Testis (tissue), 3 donors: ENCODE data around the gene ALPI. TPM values are rescaled to one million over a fixed set of nuclear protein-coding genes. Genes with fewer than 3 reads are reported as not detected.

ENCODE experiments used
- DNase-seq: peaks from one replicate; pipeline ENCODE4 v3.0.0-alpha.2; 2019
- H3K27ac ChIP-seq, 2 donors: fragments of 200-600 bp; sonication (generic); one replicate each; pipeline ENCODE4 v1.5.1; 2019
- H3K27me3 ChIP-seq: fragments of 200-600 bp; sonication (generic); one replicate; pipeline ENCODE4 v1.5.1; 2019
- H3K36me3 ChIP-seq: fragments of 200-600 bp; sonication (generic); one replicate; pipeline ENCODE4 v1.5.1; 2017; ENCODE audit warnings: low read depth; ENCODE audit errors: missing control alignments
- H3K4me1 ChIP-seq: fragments of 200-600 bp; sonication (generic); one replicate; pipeline ENCODE4 v1.5.1; 2019
- H3K4me3 ChIP-seq, 2 donors: fragments of 200-600 bp; sonication (generic); one replicate each; pipeline ENCODE4 v1.5.1; 2017 to 2019
- H3K9me3 ChIP-seq: fragments of 200-600 bp; sonication (generic); one replicate; pipeline ENCODE4 v1.5.1; 2017
- POLR2A ChIP-seq: fragments of 450-650 bp; IDR thresholded peaks from one replicate; pipeline ENCODE4 v1.6.1; 2017; ENCODE audit warnings: antibody characterized with exemption, mild to moderate bottlenecking, moderate library complexity
- WGBS, 2 donors: methylation state at CpG; one replicate each; pipeline ENCODE4 v1.1.5; 2018; 5-methylcytosine and 5-hydroxymethylcytosine counted together
- intact Hi-C: fragments of 100-400 bp; cut with DNase I; formaldehyde crosslinking; loops from one replicate; pipeline ENCODE4 v1.15.1; 2023; ENCODE audit warnings: low total_unique reads
- polyA plus RNA-seq: library from polyadenylated mRNA; stranded (reverse); fragments of 350-450 nt; fragmentation: Illumina TruSeq; extraction: RNeasy Lipid Tissue Mini Kit (QIAGEN cat#74804); gene quantifications from one replicate; pipeline ENCODE4 v1.2.3, GENCODE V29; 2014; ENCODE audit warnings: low read depth, low replicate concordance; ENCODE audit not compliant: insufficient read depth
- total RNA-seq, 2 donors: library from RNA; depleted of rRNA; stranded (reverse); fragments of >200 nt; gene quantifications; one replicate each; pipeline ENCODE4 v1.2.3, GENCODE V29; 2016
- TF ChIP-seq, protein P1 (sequence below), 3 experiments: fragments of 450-650 bp in 2 of 3; fragments of 200-600 bp in 1 of 3; sonication (generic) in 1 of 3; IDR thresholded peaks; one replicate each; pipeline ENCODE4 v1.5.1; 2016 to 2019; ENCODE audit warnings: antibody characterized with exemption in 3 of 3, mild to moderate bottlenecking in 2 of 3, moderate library complexity in 1 of 3

ALPI gene
- total and polyA plus RNA-seq, 3 donors from 2014 or later: 0.16 to 0.43 TPM; not detected in 1

DNA sequence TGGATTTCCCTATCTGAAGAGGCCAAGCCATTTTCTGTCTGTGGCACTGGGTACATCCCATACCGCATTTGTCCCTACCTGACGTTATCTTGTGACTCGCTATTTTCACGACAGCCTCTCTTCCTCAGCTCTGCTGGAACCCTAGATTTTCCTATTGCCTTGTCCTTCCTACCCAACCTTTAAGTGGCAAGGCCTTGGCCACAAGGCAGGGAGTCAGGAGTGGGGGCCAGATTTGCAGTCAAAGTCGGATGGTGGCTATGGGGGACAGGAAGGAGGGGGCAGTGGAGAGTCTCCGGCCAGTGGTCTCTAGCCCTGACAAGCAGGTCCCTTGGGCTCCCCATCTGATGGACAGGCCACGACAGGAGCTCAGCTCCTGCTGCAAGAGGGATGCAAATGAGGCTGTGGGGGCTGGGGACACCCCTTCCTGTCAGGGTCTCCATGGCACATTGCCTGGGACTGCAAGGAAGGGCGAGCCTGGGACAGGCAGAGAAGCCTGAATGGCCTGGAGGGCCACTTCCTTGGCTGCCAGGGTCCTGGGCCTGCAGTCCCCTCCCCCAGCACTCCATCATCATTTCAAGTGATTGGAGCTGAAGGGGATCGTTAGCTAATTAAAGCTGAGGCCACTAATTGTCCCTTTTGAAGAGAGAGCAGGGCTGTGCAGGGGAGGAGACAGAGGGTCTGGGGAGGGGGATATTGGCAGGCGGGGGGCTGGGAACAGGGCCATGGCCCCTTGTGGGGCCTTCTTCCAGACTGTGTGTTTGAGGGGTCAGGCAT, 37.9 kb downstream of the ALPI start:
- no peak for TF ChIP-seq POLR2A
- TF ChIP-seq, protein P1, sequence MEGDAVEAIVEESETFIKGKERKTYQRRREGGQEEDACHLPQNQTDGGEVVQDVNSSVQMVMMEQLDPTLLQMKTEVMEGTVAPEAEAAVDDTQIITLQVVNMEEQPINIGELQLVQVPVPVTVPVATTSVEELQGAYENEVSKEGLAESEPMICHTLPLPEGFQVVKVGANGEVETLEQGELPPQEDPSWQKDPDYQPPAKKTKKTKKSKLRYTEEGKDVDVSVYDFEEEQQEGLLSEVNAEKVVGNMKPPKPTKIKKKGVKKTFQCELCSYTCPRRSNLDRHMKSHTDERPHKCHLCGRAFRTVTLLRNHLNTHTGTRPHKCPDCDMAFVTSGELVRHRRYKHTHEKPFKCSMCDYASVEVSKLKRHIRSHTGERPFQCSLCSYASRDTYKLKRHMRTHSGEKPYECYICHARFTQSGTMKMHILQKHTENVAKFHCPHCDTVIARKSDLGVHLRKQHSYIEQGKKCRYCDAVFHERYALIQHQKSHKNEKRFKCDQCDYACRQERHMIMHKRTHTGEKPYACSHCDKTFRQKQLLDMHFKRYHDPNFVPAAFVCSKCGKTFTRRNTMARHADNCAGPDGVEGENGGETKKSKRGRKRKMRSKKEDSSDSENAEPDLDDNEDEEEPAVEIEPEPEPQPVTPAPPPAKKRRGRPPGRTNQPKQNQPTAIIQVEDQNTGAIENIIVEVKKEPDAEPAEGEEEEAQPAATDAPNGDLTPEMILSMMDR (IDR thresholded peaks at IDR 0.05): no peak
- DNase-seq: no peak
- Histone ChIP-seq H3K4me3 (no peak overlapping the region), H3K27me3 (no peaks in the 10 kb centered on the region), H3K27ac (no peak overlapping the region), H3K36me3 (no peaks in the 10 kb centered on the region), H3K4me1 (no peaks in the 10 kb centered on the region), H3K9me3 (no peaks in the 10 kb centered on the region)
- intact Hi-C loops: no loop called here
- WGBS, 2 donors: 83 to 85% methylated on average over 8 to 10 of the region's 10 CpGs

DNA sequence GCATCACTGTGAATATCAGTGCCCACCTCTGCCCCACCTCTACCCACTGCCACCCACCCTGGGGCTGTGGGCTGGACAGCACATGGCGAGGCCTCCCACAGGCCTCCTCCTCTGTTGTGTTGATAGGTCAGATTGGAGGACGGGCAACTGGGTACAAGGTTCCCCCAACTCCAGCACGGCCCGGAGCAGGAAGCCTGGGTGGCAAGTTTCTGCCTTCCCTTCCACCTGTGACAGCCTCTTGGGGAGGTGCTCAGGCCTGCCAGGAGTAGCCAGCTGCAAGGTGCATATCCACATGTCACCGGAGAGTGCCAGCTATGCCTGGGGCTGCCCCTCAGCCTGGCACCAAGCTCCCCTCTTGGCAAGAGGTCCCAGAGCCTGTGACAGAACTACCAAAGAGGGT, 38.6 kb downstream of the ALPI start:
- no peak overlapping the region for H3K4me3 ChIP-seq
- 92 to 100% methylated on average over 1 to 5 of the region's 5 CpGs for WGBS, 2 donors
- H3K36me3 ChIP-seq: no peaks in the 10 kb centered on the region
- no peak overlapping the region for H3K27ac ChIP-seq
- H3K9me3 ChIP-seq: no peaks in the 10 kb centered on the region
- no peak for DNase-seq
- TF ChIP-seq, protein P1 (IDR thresholded peaks at IDR 0.05): no peak
- no peak for TF ChIP-seq POLR2A
- intact Hi-C loops: no loop called here
- no peaks in the 10 kb centered on the region for H3K27me3 ChIP-seq
- no peaks in the 10 kb centered on the region for H3K4me1 ChIP-seq

DNA sequence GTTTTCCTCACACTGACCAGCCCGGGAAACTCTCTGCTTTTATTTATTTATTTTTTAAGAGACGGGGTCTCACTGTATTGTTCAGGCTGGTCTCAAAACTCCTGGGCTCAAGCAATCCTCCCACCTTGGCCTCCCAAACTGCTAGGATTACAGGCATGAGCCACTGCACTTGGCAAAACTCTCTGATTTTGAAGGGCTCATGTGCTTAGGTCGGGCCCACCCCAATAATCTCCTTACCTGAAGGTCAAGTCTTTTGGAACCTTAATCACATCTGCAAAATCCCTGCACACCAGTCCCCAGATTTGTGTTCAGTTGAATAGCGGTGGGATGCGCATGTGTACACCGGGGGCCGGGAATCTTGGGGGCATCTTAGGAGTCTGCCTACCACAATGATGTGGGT, 39.3 kb downstream of the ALPI start:
- no peaks in the 10 kb centered on the region for H3K9me3 ChIP-seq
- DNase-seq: no peak
- WGBS, 2 donors: 88 to 93% methylated on average over 7 of the region's 7 CpGs
- H3K4me1 ChIP-seq: no peaks in the 10 kb centered on the region
- H3K27ac ChIP-seq: no peak overlapping the region
- H3K4me3 ChIP-seq: no peak overlapping the region
- H3K36me3 ChIP-seq: no peaks in the 10 kb centered on the region
- no peak for TF ChIP-seq POLR2A
- TF ChIP-seq, protein P1 (IDR thresholded peaks at IDR 0.05): no peak
- intact Hi-C loops: no loop called here
- no peaks in the 10 kb centered on the region for H3K27me3 ChIP-seq

DNA sequence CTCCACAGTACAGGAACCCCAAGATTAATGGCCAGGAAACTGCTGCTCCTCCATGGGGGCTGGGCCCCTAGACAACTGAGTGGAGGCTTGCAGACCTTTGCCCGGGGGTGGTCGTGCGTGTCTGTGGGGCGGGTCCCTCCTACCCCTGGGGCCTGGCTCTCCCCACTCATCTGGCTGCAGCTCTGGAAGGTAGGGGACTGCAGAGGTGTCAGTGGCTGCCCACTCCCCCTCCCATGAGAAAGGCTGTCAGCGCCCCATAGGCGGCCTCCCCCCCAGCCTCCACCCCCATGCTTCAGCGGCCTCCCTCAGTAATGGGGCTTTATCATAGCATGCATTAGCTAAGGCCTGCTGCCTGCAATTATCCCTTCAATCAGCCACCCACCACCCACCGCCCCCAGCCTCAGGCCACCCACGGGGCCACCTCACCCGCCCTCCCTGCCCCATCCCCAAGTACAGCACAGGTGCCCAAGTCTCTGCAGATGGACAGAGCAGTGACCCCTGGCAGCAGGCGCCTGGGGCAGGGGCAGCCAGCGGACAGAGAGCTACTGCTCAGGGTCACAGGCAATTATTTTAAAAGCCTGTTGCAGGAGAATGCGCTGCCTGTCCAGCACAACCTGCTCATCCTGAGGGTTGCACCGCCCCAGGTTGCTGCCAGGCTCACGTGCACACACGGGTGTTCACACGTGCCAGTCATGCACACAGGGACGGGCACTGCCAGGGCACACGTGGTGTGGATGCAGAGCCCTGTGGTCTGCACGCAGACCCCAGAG, 40.7 kb downstream of the ALPI start:
- TF ChIP-seq POLR2A: no peak
- intact Hi-C loops: no loop called here
- no peak overlapping the region for H3K27ac ChIP-seq

DNA sequence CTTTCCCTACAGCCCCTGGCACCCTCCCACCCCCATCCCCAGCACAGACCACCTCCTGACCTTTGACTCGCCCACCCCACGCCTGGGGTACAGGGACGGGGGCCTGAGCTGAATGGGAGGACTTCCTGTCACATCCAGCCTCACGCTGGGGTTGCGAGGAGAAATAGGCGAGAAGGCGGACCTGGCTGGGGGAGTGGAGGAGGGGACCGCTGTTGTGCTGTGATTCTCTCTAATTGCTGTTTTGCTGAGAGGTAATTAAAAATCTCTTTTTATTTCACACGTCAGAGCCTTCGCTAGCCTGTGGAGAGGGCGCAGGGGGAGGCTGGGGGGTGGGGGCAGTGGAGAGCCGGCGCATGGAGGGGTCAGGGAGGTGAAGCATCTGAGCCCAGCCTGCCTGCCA, 41.4 kb downstream of the ALPI start:
- Histone ChIP-seq H3K9me3 (no peaks in the 10 kb centered on the region), H3K4me3 (no peak overlapping the region), H3K4me1 (peaks cover 12% of the 10 kb centered on the region), H3K27me3 (no peaks in the 10 kb centered on the region), H3K27ac (no peak overlapping the region), H3K36me3 (no peaks in the 10 kb centered on the region)
- intact Hi-C loops: no loop called here
- DNase-seq: no peak
- 84 to 87% methylated on average over 8 to 13 of the region's 13 CpGs for WGBS, 2 donors
- TF ChIP-seq, protein P1 (IDR thresholded peaks at IDR 0.05): no peak
- no peak for TF ChIP-seq POLR2A

More for the DNA sequence above, 40.7 kb downstream of the ALPI start:
- H3K9me3 ChIP-seq: no peaks in the 10 kb centered on the region
- DNase-seq: no peak
- no peaks in the 10 kb centered on the region for H3K36me3 ChIP-seq
- WGBS, 2 donors: 79 to 90% methylated on average over 4 to 20 of the region's 20 CpGs
- no peak overlapping the region for H3K4me3 ChIP-seq
- peaks cover 6% of the 10 kb centered on the region for H3K4me1 ChIP-seq
- no peaks in the 10 kb centered on the region for H3K27me3 ChIP-seq
